HG03103 (cell line): ENCODE results near the gene YIPF2.
"Not testable (repeated sequence)": the region's sequence is repeated elsewhere in the genome, so short reads cannot be mapped to it uniquely, and the experiment has no call there.

Experiments
- ATAC-seq: cut with Tn5 transposase; IDR thresholded peaks from one replicate; pipeline ENCODE4 v1.9.1; 2021; ENCODE audit warnings: low read depth; ENCODE audit not compliant: unreplicated experiment

YIPF2 gene

DNA sequence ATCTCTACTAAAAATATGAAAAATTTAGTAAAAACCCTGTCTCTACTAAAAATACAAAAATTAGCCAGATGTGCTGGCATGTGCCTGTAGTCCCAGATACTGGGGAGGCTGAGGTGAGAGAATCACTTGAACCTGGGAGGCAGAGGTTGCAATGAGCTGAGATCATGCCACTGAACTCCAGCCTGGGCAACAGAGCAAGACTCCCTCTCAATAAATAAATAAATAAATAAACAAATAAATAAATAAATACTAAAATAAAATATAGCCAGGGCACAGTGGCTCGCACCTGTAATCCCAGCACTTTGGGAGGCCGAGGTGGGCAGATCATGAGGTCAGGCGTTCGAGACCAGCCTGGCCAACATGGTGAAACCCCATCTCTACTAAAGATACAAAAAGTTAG is 15.0 kb upstream of the YIPF2 start:
- ATAC-seq = not testable (repeated sequence)

DNA sequence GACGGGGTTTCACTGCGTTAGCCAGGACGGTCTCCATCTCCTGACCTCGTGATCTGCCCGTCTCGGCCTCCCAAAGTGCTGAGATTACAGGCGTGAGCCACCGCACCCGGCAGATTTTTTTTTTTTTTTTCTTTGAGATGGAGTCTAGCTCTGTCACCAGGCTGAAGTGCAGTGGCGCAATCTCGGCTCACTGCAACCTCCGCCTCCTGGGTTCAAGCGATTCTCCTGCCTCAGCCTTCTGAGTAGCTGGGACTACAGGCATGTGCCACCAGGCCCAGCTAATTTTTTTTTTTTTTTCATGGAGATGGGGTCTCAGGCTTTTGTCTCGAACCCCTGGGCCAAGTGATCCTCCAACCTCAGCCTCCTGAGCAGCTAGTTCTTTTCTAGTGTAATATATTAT is 13.2 kb upstream of the YIPF2 start:
- not testable (repeated sequence) for ATAC-seq

DNA sequence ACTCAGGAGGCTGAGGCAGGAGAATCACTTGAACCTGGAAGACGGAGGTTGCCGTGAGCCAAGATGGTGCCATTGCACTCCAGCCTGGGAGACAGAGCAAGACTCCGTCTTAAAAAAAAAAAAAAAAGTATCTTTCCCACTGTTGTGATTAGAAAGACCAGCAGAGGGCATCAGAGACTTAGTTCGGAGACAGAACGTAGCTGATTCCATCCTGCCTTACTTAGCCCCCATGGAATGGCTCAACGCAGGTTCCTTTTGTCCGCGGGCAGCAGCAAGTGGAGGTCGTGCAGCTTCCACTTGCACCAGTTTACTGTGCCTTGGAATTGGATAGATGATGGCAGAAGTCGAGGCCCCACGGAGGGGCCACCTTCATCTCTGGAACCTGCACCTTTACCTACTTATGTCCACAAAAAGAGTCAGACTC is 8.2 kb upstream of the YIPF2 start:
- ATAC-seq = no peak

DNA sequence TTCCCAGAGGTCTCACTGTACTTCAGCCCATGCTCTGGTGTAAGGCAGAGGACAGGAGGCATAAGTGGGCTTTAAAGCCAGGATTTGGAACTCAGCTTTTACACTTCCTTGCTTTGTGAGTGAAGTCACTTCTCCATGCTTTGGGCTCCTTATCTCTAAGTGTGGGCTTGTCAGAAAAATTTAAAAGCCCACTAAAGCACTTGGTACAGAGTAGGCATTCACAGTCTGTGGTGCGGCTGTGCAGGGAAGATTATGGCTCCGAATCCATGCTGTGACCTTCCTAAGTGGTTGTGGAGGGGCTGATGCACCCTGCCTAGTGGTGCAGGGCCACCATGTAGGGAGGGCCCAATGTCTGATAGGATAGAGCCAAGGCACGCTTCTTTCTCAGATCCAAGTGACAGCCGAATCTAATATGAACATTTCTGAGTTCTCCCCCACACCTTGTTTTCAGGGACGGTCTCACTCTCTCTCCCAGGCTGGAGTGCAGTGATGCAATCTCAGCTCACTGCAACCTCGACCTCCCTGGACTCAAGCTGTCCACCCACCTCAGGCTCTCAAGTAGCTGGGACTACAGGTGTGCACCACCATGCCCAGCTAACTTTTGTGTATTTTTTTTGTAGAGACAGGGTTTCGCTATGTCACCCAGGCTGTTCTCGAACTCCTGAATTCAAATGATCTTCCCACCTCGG is 7.1 kb upstream of the YIPF2 start:
- no peak for ATAC-seq

- ATAC-seq = no peak
These were observed 959 bp upstream of the YIPF2 start for GRCh38 chr19:10929402-10929794.

DNA sequence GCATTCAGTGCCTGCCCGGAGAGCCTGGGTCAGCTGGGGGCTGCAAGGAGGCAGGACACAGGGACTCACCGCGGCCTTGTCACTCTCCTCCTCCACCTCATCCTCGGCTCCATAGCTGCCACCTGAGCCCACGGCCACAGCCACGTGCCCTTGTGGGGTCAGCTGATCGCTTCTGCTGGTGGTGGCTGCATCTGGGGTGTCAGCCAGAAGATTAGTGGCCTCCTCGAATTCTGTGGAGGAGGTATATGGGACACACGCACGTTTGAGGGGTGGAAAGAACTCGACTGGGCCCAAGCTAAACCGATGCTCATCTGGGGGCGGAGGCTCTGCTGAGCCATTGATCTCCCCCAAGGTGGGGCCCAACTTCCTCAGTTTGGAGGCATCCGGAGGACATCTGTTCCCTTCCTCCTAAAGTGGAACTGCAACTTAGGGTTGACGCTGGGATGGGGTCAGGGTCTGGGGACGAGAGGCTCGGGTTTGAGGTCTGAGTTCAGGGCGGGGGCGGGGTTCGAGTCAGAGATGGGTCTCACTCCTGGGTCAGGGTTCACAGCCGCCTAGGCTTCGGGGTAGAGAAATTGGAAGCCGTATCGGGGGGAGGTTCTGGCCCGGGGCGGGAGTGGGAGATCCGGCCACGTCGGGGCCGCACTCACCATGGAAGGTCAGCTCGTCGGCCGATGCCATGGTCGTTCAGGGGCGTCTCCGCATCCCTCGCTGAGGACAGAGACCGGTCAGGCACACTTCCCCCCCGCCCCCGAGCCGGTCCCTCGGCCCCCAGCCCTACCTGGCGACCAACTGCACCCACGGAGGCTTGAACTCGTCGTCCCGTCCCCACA is 493 bp downstream of the YIPF2 start:
- ATAC-seq = no peak

DNA sequence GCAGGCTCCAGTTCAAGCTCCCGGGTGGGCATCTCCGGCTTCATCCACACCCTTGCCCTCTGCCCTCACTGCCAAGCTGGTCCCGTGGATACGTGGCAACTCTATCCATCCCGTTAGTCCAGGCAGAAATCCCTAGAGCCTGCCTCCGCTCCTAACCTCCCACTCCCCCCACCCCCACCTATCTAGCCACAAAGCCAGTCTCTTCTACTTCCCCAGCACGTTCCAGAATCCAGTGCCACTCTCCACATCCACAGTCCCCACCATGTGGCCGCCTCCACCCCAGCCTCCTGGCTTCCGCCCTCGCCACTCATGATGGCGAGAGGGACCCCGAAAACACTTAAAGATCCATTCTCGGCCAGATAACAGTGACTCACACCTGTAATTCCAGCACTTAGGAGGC is 3.8 kb downstream of the YIPF2 start:
- no peak for ATAC-seq

GRCh38 chr19:10923260-10924112 is 5.0 kb downstream of the YIPF2 start:
- no peak for ATAC-seq

DNA sequence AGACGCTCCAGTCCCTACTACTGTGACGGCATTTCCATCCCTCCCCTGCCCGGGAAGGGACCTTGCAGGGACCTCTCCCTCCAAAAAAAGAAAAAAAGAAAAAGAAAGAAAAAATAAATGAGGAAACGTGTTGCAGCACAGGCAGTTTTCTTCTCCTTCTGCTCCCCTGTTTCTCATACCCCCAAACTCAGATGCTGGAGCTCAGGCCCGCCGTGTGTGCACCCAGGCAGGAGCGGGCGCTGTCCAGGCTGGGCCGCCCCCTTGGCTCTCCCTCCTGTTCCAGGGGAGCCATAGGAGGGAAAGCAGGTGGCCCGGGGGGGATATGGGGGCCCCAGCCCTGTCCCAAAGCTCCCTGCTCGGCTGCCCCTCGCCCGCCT is 5.8 kb downstream of the YIPF2 start:
- ATAC-seq = no peak

- ATAC-seq = no peak
These were observed 6.4 kb downstream of the YIPF2 start for GRCh38 chr19:10921910-10922637.

DNA sequence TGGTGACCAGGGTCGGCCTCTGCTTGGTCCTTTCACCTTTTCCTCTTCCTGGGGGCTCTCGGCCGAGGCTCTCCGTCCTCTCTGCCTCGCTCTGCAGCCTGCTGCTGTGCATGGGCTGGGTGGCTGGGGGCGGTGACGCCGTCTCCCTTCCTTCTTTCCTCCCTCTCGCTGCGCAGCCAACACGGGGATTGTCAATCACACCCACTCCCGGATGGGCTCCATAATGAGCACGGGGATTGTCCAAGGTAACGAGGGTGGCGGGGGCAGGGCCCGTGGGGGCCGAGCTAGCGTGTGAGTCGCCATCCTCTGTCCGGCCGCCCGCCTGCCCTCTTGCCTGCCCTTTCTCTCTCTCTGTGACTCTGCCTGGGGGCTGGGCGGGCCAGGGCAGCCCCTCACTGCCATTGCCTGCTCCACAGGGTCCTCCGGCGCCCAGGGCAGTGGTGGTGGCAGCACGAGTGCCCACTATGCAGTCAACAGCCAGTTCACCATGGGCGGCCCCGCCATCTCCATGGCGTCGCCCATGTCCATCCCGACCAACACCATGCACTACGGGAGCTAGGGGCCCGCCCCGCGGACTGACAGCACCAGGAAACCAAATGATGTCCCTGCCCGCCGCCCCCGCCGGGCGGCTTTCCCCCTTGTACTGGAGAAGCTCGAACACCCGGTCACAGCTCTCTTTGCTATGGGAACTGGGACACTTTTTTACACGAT is 7.1 kb downstream of the YIPF2 start:
- ATAC-seq = no peak

DNA sequence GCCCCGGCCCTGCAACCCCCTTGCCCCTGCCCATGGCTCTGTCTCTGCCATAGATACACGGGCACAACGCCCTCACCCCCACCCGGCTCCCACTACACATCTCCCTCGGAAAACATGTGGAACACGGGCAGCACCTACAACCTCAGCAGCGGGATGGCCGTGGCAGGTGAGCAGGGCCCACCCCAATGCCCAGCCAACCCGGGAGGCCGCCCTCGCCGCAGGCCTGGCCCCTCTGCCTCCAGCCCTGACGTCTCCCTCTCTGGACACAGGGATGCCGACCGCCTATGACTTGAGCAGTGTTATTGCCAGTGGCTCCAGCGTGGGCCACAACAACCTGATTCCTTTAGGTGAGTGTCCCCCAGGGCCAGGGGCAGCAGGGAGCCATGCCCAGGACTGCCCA is 7.7 kb downstream of the YIPF2 start:
- ATAC-seq = no peak

DNA sequence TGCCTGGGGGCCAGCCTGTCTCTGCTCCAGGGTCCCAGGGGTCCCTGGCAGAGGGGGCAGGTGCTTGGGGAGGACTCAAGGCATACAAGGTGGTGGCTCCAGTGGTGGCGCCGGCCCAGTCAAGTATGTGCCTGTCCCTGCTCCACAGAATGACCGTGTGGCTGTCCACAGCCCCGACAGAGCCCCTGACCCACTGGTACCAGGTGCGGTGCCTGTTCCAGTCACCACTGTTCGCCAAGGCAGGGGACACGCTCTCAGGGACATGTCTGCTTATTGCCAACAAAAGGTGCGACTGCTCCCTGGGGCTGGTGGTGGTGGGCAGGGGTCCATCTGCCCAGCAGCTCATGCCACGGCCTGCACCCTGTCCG is 8.2 kb downstream of the YIPF2 start:
- no peak for ATAC-seq

DNA sequence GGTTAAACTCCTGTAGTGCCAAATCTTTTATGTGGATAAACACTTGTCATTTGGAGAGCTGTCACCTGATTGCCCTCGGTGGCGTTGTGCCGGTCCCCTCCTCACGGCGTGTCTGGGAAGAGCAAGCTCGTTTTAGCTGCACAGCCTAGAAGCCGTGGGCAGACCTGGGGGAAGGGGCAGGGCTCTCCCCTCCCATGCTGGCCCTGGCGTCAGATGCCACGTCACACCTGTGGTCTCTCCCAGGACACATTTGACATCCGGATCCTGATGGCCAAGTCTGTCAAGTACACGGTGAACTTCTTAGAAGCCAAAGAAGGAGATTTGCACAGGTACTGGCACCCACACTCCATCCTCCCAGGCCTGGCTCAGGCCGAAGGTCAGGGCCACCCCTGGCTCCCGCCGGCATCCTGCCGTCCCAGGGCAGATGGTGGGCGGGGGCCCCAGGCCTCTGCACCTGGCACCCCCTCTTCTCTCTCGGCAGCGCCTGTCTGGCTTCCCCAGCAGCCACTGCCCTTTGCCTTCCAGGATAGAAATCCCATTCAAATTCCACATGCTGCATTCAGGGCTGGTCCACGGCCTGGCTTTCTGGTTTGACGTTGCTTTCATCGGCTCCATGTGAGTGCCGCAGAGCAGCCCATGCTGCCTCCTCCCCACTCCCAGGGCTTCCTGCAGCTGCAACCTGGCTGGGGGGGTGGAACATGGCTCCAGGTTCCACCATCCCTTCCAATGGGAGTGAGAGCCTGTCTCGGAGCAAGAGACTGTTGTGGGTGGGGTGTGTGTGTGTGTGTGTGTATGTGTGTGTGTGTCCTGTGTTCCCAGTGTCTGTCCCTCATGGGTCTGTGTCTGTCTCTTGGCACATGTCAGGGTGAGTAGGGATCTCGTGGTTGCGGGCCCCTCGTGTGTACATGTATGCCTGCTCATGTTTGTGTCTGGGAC is 8.8 kb downstream of the YIPF2 start:
- no peak for ATAC-seq

- no peak for ATAC-seq
These were observed 10.1 kb downstream of the YIPF2 start for GRCh38 chr19:10918359-10918758.

- ATAC-seq = no peak
These were observed 11.8 kb downstream of the YIPF2 start for GRCh38 chr19:10916602-10917001.

DNA sequence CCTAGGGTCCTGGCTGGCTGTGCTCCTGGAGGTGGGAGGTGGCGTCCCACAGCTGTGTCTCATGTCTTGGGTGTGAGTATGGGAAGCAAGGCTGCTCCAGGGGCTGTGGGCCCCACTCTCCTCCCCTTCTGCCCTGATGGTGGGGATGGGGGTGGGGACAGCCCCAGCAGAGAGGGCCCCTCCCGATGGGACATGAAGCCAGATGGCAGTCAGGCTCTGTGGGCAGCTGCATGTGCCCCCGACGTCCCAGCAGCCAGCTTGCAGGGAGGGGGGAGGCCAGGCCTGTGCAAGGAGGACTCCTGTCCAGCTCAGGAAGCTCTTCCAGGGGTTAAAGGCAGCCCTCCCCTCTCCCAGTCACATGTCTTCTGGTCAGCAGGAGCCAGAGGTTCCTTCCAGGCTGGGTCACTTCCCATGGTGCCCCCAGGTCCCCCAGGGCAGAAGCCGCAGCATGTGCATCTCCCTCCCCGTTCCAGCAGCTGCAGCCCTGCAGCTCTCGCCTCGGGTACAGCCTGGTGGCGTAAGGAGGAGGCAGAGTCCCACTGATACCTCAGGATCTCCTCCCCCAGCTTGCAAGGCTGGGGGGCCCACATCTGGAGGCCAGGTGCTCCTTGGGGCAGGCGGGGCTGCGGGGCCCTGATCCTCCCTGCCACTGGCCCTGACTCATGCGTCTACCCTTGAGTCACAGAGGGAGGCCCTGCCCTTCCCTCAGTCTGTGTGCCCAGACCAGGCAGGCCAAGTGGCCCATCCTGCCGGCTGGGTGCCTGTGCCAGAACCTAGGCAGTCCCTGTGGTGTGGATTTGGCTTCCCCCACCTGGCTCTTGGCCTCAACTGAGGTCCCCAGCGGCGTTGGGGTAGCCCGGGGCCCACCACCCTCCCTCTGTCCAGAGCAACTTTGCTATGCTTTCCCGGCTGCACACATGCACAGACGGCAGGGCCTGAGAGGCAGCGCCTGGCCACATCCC is 13.0 kb downstream of the YIPF2 start:
- no peak for ATAC-seq
